Spleen (tissue), 7 donors: ENCODE measurements around the gene SEMA3G.

ENCODE experiments used
- CTCF ChIP-seq, 11 experiments: fragments of 200-600 bp in 7 of 11; fragments of 450-650 bp in 4 of 11; sonication (generic) in 4 of 11; IDR thresholded peaks in 8 of 11; conservative IDR thresholded peaks in 3 of 11; 1 replicate in 7 of 11; 2 replicates in 4 of 11; pipeline versions ENCODE4 v1.4.0 to v1.8.0; 2016 to 2021; ENCODE audit warnings: antibody characterized with exemption in 11 of 11, inconsistent platforms in 4 of 11, mild to moderate bottlenecking in 1 of 11
- POLR2A ChIP-seq, 3 donors: fragments of 450-650 bp; IDR thresholded peaks; one replicate each; pipeline ENCODE4 v1.5.1; 2017; ENCODE audit warnings: antibody characterized with exemption in 3 of 3, mild to moderate bottlenecking in 1 of 3
- donor health status: DM: no; HTN: no; CAD: no; lungs with moderate emphysema.
- donor health status: DM: no; HTN: no; CAD: no.
- donor health status: DM: no; HTN: no; CAD: no.

GRCh38 chr3:52399131-52399530 is 45.8 kb downstream of the SEMA3G start:
- no peak for TF ChIP-seq CTCF (IDR thresholded peaks at IDR 0.05 in 8 of 11, conservative IDR thresholded peaks at IDR 0.05 in 3 of 11)
- no peak for TF ChIP-seq POLR2A (IDR thresholded peaks at IDR 0.05)
